Prostate gland (tissue), 2 donors: ENCODE data around the gene ABHD11.

Experiments used
- CTCF ChIP-seq, 4 experiments: fragments of 200-600 bp in 2 of 4; fragments of 450-650 bp in 2 of 4; sonication (generic) in 2 of 4; IDR thresholded peaks; 1 replicate in 3 of 4; 2 replicates in 1 of 4; pipeline ENCODE4 v1.5.1; 2016 to 2019; ENCODE audit warnings: antibody characterized with exemption in 4 of 4, mild to moderate bottlenecking in 2 of 4, moderate library complexity in 2 of 4
- POLR2A ChIP-seq: fragments of 450-650 bp; IDR thresholded peaks from one replicate; pipeline ENCODE4 v1.6.1; 2016; ENCODE audit warnings: antibody characterized with exemption, mild to moderate bottlenecking
- POLR2AphosphoS5 ChIP-seq: sonication (generic); formaldehyde crosslinking; IDR thresholded peaks from one replicate; pipeline ENCODE4 v1.6.1; 2017; ENCODE audit warnings: antibody characterized with exemption

- TF ChIP-seq CTCF (IDR thresholded peaks at IDR 0.05) = no peak
- no peak for TF ChIP-seq POLR2A
- TF ChIP-seq POLR2AphosphoS5 = no peak
Observed at GRCh38 chr7:73719806-73720169, 18.8 kb downstream of the ABHD11 start.
